HG03558 (cell line): ENCODE measurements around the gene GLB1L2.

Experiments used
- ATAC-seq: cut with Tn5 transposase; IDR thresholded peaks from one replicate; pipeline ENCODE4 v1.9.1; 2021; ENCODE audit warnings: moderate number of reproducible peaks; ENCODE audit not compliant: unreplicated experiment; ENCODE audit errors: extremely low read depth

The GLB1L2 gene

GRCh38 chr11:134363592-134363991 lies 31.8 kb downstream of the GLB1L2 start:
- no peak for ATAC-seq

- ATAC-seq, result no peak
Observed at GRCh38 chr11:134364261-134364660, 32.5 kb downstream of the GLB1L2 start.

- ATAC-seq, result no peak
Observed at GRCh38 chr11:134365011-134365925, 33.5 kb downstream of the GLB1L2 start.

DNA sequence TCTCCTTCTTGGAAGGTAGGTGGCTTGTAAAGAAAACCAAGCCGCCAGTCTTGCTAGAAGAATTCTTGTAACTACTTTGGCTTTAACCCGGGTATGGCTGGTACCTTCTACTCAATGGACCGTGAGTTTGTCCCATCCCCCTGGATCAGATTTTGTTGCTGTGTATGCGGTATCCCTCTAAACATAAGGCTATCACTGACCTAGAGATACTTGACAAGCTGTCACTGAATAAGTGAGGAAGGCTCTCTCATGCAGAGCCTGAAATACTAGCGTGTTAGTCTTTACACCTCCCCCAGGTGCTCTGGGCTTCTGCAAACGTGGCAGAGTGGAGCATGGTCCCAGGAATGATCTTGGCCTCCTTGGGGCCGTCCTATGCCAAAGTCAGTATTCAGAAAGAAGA lies 34.5 kb downstream of the GLB1L2 start:
- ATAC-seq, result no peak

DNA sequence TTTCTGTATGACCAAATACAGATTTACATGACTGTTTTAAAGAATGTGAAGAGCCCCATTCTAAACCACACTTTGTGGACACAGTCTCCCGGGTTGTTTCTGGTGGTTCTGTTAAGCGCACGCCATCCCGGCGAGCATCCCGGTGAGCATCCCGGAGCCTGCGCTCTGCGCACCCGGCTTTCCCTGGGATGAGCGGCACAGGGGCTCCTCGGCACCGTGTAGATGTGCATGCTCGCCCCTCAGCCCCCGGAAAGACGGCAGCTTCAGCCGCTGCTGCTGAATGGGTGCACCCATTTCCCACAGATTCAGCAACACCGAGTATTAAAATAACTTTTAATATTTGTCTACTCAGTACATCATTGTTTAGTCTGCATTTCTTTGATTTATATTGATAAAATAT lies 36.0 kb downstream of the GLB1L2 start:
- no peak for ATAC-seq

- no peak for ATAC-seq
Observed at GRCh38 chr11:134369656-134370525, 38.1 kb downstream of the GLB1L2 start.

GRCh38 chr11:134370526-134371435 lies 39.0 kb downstream of the GLB1L2 start:
- ATAC-seq, result no peak

- no peak for ATAC-seq
Observed at GRCh38 chr11:134371436-134372185, 39.8 kb downstream of the GLB1L2 start.

DNA sequence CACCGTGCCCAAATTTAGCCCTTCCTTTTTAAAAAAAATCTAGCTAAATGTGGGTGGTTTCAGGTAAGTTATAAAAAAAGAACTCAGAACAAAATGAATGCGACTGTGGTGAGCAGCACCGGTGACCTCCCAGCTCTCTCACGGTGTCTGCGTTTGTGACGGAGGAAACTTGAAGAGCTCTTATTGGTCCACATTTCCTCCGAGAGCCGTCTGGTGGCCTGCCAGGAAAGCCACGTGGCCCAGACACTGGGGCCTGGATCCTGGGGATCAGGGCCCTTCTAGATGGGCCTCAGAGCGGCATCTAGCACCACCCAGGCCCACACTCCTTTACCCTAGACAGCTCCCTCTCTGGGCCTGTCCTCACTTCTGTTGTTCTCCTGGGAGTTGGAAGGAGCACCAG lies 40.7 kb downstream of the GLB1L2 start:
- no peak for ATAC-seq

DNA sequence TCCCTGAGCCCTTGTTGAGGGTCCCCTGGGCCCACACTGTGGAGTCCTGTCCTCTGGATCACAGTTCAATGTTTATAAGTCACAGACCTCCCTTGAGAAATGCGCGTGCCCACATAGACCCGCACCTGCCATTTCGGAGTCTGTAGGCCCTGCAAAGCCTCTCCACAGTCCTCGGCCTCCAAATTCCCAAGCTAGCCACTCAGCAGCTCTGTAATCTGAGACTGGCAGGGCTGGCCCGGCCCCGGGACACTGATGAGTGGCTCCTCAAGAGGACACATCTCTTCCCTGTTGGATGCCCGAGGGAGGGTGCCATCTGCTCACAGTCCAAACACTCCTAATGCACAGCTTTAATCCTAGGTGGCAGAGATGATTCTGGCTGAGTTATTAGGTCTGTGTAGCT lies 41.2 kb downstream of the GLB1L2 start:
- no peak for ATAC-seq

GRCh38 chr11:134373591-134374052 lies 41.8 kb downstream of the GLB1L2 start:
- no peak for ATAC-seq

DNA sequence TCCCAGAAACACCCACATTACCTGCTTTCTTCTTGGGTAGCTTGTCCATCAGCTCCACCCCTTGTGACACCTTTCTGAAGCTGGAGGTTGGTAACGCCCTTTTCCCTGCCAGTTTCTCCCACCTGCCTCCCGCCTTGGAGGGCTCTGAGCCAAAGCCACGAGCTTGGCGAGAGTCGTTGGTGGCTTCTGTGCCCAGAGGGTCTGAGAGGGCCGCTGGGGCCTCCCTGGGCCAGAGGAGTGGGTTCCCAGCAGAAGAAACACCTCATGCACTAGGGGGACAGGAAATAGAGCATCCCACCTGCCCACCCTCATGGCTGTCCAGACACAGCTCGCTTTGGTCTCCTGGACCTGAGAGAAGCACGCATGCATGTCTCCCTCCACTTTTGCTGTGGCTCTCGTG lies 42.4 kb downstream of the GLB1L2 start:
- no peak for ATAC-seq

- ATAC-seq, result no peak
Observed at GRCh38 chr11:134374891-134375550, 43.2 kb downstream of the GLB1L2 start.

DNA sequence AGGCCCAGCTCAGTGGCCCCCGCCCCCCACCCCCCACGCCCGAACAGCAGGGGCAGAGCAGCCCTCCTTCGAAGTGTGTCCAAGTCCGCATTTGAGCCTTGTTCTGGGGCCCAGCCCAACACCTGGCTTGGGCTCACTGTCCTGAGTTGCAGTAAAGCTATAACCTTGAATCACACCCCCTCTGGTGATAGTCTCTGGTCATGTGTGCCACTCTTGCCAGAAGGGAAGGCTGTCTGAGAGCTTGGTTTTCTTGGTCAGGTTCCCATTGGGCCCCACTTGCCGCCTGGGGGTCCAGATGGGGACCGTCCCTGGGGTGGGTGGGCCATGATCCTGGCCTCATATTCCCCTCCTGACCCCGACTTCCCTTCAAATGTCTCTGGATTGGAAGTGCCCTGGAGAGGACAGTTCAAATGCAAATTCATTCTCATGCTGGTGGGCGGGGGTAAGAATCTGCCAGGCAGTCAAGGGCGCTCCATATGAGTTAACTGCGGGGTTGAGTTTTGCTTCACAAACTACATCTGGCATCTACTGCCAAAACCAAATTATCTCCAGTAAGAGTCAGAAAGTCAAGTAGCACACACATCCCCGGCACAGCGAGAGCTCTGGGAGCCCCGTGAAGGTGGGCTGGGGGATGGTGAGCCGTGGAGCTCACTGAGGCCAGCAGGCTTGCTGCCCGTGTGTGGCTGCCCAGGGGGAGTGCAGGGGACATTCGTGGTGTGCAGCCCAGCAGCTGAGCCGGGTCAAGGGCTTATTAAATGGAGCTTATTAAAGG lies 44.5 kb downstream of the GLB1L2 start:
- no peak for ATAC-seq

DNA sequence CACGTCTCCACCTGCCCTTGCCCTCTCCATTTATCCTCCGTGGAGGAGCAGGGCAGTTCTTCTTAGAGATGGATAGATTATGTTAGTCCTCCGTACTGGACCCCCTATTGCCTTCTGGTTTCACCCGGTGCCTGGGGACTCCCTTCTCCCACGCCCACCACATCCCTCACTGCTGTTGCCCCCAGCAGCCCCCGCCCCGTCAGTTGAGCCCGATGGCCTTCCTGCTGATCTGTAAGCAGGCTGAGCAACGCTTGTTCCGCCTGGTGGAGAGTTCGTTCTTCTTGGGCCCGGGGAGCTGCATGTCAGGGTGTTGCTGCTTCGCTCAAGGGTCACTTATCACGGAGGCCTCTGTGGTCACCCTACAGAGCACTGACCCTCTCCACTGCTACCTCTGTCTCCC lies 46.1 kb downstream of the GLB1L2 start:
- ATAC-seq, result no peak

GRCh38 chr11:134379241-134379640 lies 47.5 kb downstream of the GLB1L2 start:
- ATAC-seq, result no peak

- no peak for ATAC-seq
Observed at GRCh38 chr11:134380229-134380628, 48.4 kb downstream of the GLB1L2 start.

DNA sequence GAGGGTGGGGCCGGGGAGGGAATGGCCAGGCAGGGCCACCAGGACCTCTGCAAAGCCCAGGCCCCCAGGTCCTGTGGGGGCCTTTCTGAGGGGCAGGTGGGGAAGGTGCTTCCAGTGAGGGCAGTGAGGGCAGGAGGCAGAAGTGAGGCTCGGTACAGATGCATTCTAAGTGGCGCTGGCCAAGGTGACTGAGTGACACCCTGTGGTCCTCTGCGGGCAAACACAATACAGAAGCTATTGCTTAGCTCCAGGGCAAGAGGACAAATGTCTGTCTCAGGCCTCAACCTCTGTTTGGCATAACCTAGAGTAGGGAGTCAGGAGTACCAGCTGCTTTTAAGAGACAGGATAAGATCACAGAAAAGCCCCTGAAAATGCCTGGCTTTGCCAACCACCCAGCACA lies 49.0 kb downstream of the GLB1L2 start:
- ATAC-seq, result no peak
